SJCRH30 (cell line): ENCODE data around the gene ZC3H10. TPM values are rescaled to one million over a fixed set of nuclear protein-coding genes. Genes with fewer than 3 reads are reported as not detected.

Source experiments
- DNase-seq, 2 experiments: peaks; one replicate each; pipeline ENCODE4 v3.0.0-alpha.2; 2015 to 2020
- H3K27ac ChIP-seq: fragments of 250-450 bp; sonication (Bioruptor Pico); 2 replicates; pipeline ENCODE4 v1.5.1; 2020; ENCODE audit warnings: mild to moderate bottlenecking, moderate library complexity
- H3K27me3 ChIP-seq: fragments of 250-450 bp; sonication (Bioruptor Pico); 2 replicates; pipeline ENCODE4 v1.5.1; 2020; ENCODE audit warnings: mild to moderate bottlenecking, moderate library complexity
- H3K36me3 ChIP-seq: fragments of 250-450 bp; sonication (Bioruptor Pico); 2 replicates; pipeline ENCODE4 v1.5.1; 2020; ENCODE audit warnings: mild to moderate bottlenecking, moderate library complexity
- H3K4me1 ChIP-seq: fragments of 250-450 bp; sonication (Bioruptor Pico); 2 replicates; pipeline ENCODE4 v1.5.1; 2020; ENCODE audit warnings: mild to moderate bottlenecking, moderate library complexity
- H3K4me3 ChIP-seq: fragments of 250-450 bp; sonication (Bioruptor Pico); 2 replicates; pipeline ENCODE4 v1.5.1; 2020; ENCODE audit warnings: mild to moderate bottlenecking, moderate library complexity
- H3K9me3 ChIP-seq: fragments of 250-450 bp; sonication (Bioruptor Pico); replicated peaks from 2 replicates; pipeline ENCODE4 v1.5.1; 2020; ENCODE audit warnings: mild to moderate bottlenecking, moderate library complexity
- total RNA-seq: library from RNA; depleted of rRNA; stranded (reverse); fragments of >200 nt; shearing (Covaris generic); gene quantifications from 2 replicates; pipeline ENCODE4 v1.2.3, GENCODE V29; 2014

ZC3H10 gene
- total RNA-seq, 1 experiment from 2014 or later: 5.5 TPM

DNA sequence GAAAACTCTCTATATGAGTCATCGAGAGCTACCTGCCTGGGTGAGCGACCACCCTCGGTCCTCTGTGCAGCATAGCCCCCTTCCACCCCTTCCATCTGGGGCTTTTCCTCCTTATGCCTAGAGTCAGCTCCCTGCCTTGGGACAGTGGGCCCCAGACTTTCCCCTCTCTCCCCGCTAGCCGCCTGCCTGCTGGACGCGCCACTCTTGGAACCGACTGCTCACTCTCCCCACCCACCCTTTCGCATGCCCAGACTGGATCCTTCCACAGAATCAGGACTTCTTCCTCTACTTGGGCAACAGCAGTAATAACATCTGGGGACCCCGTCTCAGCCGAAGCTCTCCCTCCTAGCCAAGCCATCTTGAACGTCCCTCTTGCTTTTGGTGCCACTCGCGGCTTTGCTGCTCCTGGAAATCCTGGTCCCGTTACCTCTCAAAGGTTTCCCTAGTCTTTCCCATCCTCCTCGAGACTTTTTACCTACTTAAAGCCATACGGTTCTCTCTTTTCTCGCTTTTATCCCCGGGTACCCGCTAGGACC, 10.7 kb downstream of the ZC3H10 start:
- peak overlapping the region; percentile 47; the same call in 1 of the 2 replicates for H3K27ac ChIP-seq
- H3K4me3 ChIP-seq: peak overlapping the region; percentile 74
- peaks cover 25% of the 10 kb centered on the region for H3K36me3 ChIP-seq
- no peaks in the 10 kb centered on the region for H3K27me3 ChIP-seq
- no peaks in the 10 kb centered on the region for H3K9me3 ChIP-seq
- peak; percentile 22 to 46 for DNase-seq
- H3K4me1 ChIP-seq: peaks cover 14% of the 10 kb centered on the region

- peaks cover 14% of the 10 kb centered on the region for H3K4me1 ChIP-seq
- peak; percentile 69 to 74 for DNase-seq
- H3K4me3 ChIP-seq: peak overlapping the region; percentile 74
- H3K36me3 ChIP-seq: peaks cover 28% of the 10 kb centered on the region
- H3K27me3 ChIP-seq: no peaks in the 10 kb centered on the region
- no peak overlapping the region; the same call in 1 of the 2 replicates for H3K27ac ChIP-seq
- H3K9me3 ChIP-seq: no peaks in the 10 kb centered on the region
Measured at GRCh38 chr12:56129206-56129941, 11.3 kb downstream of the ZC3H10 start.

DNA sequence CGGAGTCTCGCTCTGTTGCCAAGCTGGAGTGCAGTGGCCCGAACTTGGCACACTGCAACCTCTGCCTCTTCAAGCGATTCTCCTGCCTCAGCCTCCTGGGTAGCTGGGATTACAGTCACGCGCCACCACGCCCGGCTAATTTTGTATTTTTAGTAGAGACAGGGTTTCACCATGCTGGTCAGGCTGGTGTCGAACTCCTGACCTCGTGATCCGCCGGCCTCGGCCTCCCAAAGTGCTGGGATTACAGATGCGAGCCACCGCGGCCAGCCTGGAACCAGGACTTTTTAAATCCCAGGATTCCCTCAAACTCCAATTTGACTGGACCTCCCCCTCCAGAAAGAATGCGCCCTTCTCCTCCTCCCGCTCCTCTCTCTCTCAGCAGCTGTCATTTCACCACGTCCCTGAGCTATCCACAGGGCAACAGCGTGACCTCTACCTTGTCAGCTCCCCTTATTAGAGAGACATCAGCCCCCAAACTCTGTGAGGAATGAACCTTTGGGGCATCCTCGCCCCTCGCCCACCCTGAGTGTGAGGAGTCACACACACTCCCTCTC, 12.0 kb downstream of the ZC3H10 start:
- DNase-seq: no peak
- Histone ChIP-seq H3K4me3 (no peak overlapping the region), H3K27me3 (no peaks in the 10 kb centered on the region), H3K9me3 (no peaks in the 10 kb centered on the region), H3K36me3 (peaks cover 32% of the 10 kb centered on the region), H3K4me1 (peaks cover 14% of the 10 kb centered on the region), H3K27ac (no peak overlapping the region)

DNA sequence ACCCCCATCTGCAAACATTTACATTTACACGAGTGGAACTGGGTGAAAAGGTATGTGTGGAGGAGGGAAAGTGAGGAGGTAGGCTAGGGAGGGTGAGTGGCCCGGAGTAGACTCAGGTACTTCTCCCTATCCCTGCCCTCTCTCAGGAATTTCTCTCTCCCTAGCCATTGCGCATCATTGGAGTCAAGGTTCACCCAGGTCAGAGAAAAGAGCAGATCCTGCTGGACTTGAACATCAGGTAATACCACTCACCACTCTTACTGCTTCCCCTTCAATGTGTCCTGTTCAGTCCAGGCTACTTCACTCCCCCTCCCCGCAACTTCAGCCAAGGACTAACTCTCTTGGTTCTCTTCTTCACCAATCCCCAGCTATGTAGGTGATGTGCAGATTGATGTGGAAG, 12.8 kb downstream of the ZC3H10 start:
- Histone ChIP-seq H3K27me3 (no peaks in the 10 kb centered on the region), H3K4me3 (no peak overlapping the region), H3K27ac (no peak overlapping the region), H3K36me3 (peaks cover 34% of the 10 kb centered on the region), H3K9me3 (no peaks in the 10 kb centered on the region), H3K4me1 (peaks cover 14% of the 10 kb centered on the region)
- DNase-seq: no peak

DNA sequence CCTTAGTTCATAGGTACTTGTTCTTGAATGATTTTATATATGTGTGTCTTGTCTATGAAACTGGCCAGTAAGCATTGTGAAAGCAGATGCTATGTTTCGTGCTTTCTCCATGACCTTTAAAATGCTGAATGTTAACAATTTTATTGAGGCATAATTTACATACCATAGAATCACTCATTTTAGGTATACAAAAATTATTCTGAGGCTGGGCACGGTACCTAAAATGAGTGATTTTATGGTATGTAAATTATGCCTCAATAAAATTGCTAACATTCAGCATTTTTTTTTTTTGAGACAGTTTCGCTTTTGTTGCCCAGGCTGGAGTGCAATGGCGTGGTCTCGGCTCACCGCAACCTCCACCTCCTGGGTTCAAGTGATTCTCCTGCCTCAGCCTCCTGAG, 16.8 kb downstream of the ZC3H10 start:
- DNase-seq: no peak
- Histone ChIP-seq H3K4me1 (peaks cover 2% of the 10 kb centered on the region; the same call in 1 of the 2 replicates), H3K27ac (no peak overlapping the region), H3K9me3 (no peaks in the 10 kb centered on the region), H3K27me3 (no peaks in the 10 kb centered on the region), H3K36me3 (peaks cover 56% of the 10 kb centered on the region), H3K4me3 (no peak overlapping the region)

DNA sequence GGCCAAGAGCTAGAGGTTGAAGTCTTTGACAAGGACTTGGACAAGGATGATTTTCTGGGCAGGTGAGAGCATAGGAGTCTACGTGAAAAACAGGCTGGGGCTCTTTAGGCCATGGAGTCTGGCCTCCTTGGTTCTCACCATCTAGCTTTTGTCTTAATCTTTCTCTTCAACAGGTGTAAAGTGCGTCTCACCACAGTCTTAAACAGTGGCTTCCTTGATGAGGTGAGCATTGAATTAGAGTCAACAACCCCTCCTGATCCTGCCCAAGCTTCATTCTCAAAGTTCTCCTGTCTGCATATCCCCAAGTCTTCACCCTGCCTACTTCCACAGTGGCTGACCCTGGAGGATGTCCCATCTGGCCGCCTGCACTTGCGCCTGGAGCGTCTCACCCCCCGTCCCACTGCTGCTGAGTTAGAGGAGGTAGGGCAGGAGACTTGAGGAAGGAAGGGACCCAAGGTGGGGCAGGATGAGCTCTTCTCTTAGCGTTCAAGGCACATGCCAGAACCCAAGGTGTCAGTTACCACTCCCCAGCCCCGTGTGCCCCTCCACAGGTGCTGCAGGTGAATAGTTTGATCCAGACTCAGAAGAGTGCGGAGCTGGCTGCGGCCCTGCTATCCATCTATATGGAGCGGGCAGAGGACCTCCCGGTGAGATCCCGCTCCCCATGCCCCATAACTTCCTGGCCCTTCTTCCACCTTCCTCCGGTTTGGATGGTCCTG, 19.9 kb downstream of the ZC3H10 start:
- Histone ChIP-seq H3K27ac (no peak overlapping the region), H3K4me3 (no peak overlapping the region), H3K36me3 (peaks cover 52% of the 10 kb centered on the region), H3K4me1 (no peaks in the 10 kb centered on the region), H3K27me3 (no peaks in the 10 kb centered on the region), H3K9me3 (no peaks in the 10 kb centered on the region)
- no peak for DNase-seq

GRCh38 chr12:56141946-56142784, 24.1 kb downstream of the ZC3H10 start:
- H3K4me3 ChIP-seq: no peak overlapping the region
- H3K9me3 ChIP-seq: no peaks in the 10 kb centered on the region
- peaks cover 7% of the 10 kb centered on the region for H3K4me1 ChIP-seq
- H3K36me3 ChIP-seq: peaks cover 53% of the 10 kb centered on the region
- no peak for DNase-seq
- no peak overlapping the region for H3K27ac ChIP-seq
- H3K27me3 ChIP-seq: no peaks in the 10 kb centered on the region

GRCh38 chr12:56143217-56143616, 25.2 kb downstream of the ZC3H10 start:
- peaks cover 7% of the 10 kb centered on the region for H3K4me1 ChIP-seq
- no peaks in the 10 kb centered on the region for H3K9me3 ChIP-seq
- H3K36me3 ChIP-seq: peaks cover 43% of the 10 kb centered on the region
- no peak for DNase-seq
- H3K4me3 ChIP-seq: no peak overlapping the region
- no peak overlapping the region for H3K27ac ChIP-seq
- H3K27me3 ChIP-seq: no peaks in the 10 kb centered on the region

- Histone ChIP-seq H3K4me1 (peaks cover 7% of the 10 kb centered on the region), H3K36me3 (peaks cover 36% of the 10 kb centered on the region), H3K9me3 (no peaks in the 10 kb centered on the region), H3K27me3 (no peaks in the 10 kb centered on the region), H3K4me3 (no peak overlapping the region), H3K27ac (no peak overlapping the region)
- DNase-seq: no peak
Measured at GRCh38 chr12:56143870-56144269, 25.8 kb downstream of the ZC3H10 start.

GRCh38 chr12:56145217-56145616, 27.2 kb downstream of the ZC3H10 start:
- H3K36me3 ChIP-seq: peaks cover 32% of the 10 kb centered on the region
- peaks cover 7% of the 10 kb centered on the region for H3K4me1 ChIP-seq
- DNase-seq: no peak
- no peaks in the 10 kb centered on the region for H3K27me3 ChIP-seq
- H3K9me3 ChIP-seq: no peaks in the 10 kb centered on the region
- H3K4me3 ChIP-seq: no peak overlapping the region
- H3K27ac ChIP-seq: no peak overlapping the region

DNA sequence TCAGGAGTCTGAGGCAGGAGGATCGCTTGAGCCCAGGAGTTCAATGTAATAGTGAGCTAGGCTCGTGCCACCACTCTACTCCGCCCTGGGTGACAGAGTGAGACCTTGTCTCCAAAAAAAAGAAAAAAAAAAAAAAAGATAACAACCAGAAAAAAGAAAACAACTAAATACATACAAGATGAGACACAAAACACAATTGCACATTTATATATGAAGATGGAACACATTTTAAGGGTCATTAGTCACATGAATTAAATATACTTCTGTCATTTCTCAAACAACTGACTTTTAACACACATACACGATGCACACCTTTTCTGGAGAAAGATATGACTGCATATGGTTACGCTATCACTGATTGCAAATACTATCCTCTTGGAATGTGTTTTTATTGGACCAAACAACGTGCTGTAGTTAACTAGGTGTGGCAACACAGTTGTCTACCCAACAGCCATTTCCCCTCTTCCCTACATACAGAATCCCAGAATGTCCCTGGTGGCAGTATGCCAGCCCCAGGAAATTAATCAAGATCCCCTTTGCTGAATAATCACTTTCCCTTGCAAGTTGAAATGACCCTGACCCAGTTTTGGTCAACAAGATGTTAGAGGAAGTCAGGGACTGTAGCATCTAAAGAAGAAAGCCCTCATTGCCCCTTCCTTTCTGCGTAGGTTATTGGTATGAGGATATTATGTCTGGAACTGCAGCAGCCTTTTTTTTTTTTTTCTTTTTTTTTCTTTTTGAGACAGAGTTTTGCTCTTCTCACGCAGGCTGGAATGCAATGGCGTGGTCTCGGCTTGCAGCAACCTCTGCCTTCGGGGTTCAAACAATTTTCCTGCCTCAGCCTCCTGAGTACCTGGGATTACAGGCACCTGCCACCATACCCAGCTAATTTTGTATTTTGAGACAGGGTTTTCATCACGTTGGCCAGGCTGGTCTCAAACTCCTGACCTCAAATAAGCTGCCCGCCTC, 28.7 kb downstream of the ZC3H10 start:
- Histone ChIP-seq H3K9me3 (no peaks in the 10 kb centered on the region), H3K27ac (no peak overlapping the region), H3K4me1 (peaks cover 7% of the 10 kb centered on the region)

GRCh38 chr12:56150563-56150962, 32.5 kb downstream of the ZC3H10 start:
- no peak overlapping the region for H3K4me3 ChIP-seq
- H3K27me3 ChIP-seq: no peaks in the 10 kb centered on the region
- H3K36me3 ChIP-seq: 0 out of 2 replicates have a peak, but pooled peaks cover 4% of the 10 kb centered on the region
- H3K27ac ChIP-seq: no peak overlapping the region
- peaks cover 32% of the 10 kb centered on the region for H3K4me1 ChIP-seq
- H3K9me3 ChIP-seq: no peaks in the 10 kb centered on the region
- DNase-seq: peak in 1 of 2 experiments; percentile 37

More for the DNA sequence above, 28.7 kb downstream of the ZC3H10 start:
- Histone ChIP-seq H3K36me3 (peaks cover 26% of the 10 kb centered on the region), H3K27me3 (no peaks in the 10 kb centered on the region), H3K4me3 (no peak overlapping the region)
- DNase-seq: peak in 1 of 2 experiments; percentile 45

DNA sequence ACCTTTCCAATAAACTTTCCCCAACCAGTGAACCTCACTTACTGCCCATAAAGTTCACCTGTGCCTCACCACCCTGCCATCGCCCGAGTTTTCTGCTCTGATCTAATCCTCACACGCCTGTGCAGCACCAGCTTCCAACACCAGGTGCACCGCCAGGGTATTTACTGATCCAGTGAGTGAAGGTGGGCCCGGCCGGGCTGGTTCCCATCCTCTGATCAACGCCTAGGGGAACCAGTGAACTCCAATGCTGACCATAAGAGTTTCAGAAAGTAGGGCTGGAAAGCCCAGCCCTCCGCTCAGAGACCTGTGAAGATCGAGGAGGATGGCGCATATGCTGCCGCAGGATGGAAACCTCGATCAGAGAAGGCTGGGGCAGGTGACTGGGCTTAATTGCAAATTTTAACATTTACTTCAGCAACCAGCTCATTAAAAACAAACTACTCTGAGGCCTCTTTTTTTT, 33.6 kb downstream of the ZC3H10 start:
- peaks cover 10% of the 10 kb centered on the region; the same call in 1 of the 2 replicates for H3K36me3 ChIP-seq
- peak overlapping the region; percentile 95 for H3K27ac ChIP-seq
- peak overlapping the region; percentile 69 for H3K4me3 ChIP-seq
- no peaks in the 10 kb centered on the region for H3K27me3 ChIP-seq
- H3K9me3 ChIP-seq: no peaks in the 10 kb centered on the region
- peaks cover 31% of the 10 kb centered on the region for H3K4me1 ChIP-seq
- peak; percentile 31 to 44 for DNase-seq
